GM21529 (cell line): ENCODE measurements around the gene SEMA3C.

Source experiments
- ATAC-seq: cut with Tn5 transposase; IDR thresholded peaks from one replicate; pipeline ENCODE4 v1.9.1; 2021; ENCODE audit not compliant: unreplicated experiment

Gene SEMA3C

DNA sequence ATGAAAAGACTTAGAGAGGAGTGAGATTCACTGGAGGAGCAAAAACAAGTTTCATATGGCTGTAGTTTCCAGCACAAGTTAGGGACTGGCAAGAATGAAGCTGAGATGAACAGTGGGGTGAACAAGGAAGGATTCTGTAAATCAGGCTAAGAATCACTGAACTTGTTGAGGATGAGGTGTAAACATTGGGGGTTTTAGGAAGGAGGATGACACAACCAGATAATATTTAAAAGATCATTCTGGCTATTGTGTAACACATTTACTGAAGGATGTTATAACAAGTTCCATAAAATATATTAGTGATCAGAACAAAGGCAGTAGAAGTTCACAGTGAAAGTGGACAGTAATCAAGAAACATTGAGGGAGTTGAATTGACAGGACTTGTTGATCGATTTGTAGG is 211.5 kb downstream of the SEMA3C start:
- no peak for ATAC-seq

DNA sequence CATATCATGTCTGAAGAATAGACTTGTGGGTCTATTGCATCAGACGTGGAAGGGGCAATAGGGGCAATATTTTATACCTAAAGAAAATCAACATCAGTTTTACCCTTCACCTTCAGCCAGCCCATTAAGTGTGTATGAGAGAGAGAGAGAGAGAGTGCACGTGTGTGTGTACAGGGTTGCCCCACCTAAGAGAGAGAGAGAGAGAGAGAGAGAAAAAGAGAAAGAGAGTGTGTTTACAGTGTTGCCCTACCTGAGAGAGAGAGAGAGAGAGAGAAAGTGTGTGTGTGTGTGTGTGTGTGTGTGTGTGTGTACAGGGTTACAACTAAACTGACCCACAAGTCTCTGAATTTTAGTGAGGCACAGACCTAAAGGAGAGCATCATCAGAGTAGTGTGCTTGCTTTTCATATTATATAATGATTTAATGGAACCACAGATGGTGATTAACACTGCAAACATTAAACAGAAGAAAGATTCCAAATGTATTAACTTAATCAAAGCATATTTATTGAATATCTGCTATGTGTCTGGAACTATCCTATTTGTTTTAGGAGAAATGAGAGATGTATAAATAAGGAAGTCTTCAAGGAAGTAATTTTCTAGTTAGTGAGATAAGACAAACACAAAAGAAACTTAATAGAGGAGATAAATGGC is 213.6 kb downstream of the SEMA3C start:
- ATAC-seq = no peak

DNA sequence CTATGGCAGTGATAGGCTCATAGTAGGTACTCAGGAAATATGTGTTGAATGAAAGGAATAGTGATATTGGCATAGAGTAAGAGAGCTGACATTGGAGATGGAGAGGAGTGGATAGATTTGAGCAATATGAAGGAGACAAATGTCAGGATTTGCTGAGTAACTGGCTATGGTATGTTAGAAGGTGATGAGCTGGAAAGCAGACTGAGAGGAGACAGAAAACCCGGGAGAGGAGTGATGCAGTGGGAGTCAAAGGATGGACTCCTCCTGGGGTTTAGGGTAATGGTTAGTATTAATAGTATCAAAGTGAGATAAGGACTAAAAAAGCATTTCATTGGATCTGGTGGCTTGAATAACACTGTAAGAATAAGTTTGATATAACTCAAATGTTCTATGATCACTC is 215.6 kb downstream of the SEMA3C start:
- no peak for ATAC-seq

DNA sequence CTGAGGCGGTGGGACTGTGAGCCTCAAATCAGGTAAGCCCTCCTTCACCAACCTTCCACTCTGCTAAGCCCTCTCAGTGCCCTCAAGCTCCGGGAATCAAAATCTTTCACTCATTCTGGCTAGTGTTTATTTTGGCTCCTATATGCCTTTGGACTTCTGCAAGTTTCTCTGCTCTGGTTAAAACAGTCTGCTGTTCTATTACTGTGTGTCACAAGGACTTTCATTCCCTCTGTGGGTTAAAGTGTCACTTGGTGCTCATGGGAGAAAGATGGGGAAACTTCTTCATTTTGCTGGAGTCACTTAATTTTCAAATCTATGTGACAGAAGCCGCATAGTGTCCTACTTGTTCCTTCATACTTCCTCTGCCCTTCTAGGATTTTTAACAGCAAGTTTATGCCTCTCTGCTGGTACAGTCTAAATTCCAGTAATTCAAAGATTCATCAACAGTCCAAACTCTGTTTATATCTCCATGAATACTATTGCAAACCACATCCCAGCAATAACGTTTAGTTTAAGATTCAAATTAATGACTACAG is 219.1 kb downstream of the SEMA3C start:
- no peak for ATAC-seq

DNA sequence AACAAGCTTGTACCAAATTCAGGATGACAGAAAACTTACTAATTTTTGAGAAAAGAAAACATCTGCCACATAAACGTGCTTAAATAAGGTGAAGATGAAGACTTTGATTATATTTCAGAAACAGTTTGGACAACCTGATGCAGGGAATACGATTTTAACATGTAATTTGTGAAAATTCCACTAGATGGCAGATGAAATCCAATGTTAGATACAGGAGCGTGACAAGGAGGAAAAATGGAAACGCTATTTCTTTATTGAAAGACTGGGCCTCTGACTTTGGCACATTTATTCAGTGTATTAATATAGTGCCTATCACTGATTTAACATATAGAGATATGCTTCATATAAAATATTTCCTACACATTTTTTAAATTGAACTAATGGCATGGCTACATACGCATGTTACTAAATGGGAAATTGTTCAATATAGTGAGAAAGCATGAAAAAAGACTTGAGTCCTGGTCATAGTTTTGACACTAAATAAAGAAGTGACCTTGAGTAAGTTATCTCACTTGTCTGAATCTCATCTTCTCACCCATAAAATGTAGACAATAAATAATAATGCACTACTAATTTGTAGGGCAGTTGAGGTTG is 219.7 kb downstream of the SEMA3C start:
- peak; percentile 69 for ATAC-seq
